Right ventricle myocardium inferior (tissue), 1 donor: ENCODE results near the gene VASN. TPM values are rescaled to one million over a fixed set of nuclear protein-coding genes. Genes with fewer than 3 reads are reported as not detected.

ENCODE experiments used
- ATAC-seq: fragments of 200-7000 bp; cut with Tn5 transposase; one replicate; pipeline ENCODE4 v1.9.1; 2020; ENCODE audit warnings: mild to moderate bottlenecking, moderate library complexity
- DNase-seq: peaks from one replicate; pipeline ENCODE4 v3.0.0; 2021; ENCODE audit errors: missing footprints
- intact Hi-C: fragments of 100-400 bp; cut with DNase I; formaldehyde crosslinking; loops from one replicate; pipeline ENCODE4 v1.11.0; 2022
- total RNA-seq: library from RNA; stranded (reverse); fragmentation: NEBNext Ultra II Directional; extraction: Animal tissue kit (Norgen Biotek cat#: 25700); gene quantifications from one replicate; pipeline ENCODE4 v1.2.1, GENCODE V29; 2021
- donor health status: DM: no; HTN: yes; CAD: no; lungs with severe emphysema.

VASN gene
- total RNA-seq, 1 donor from 2014 or later: 6.4 TPM

DNA sequence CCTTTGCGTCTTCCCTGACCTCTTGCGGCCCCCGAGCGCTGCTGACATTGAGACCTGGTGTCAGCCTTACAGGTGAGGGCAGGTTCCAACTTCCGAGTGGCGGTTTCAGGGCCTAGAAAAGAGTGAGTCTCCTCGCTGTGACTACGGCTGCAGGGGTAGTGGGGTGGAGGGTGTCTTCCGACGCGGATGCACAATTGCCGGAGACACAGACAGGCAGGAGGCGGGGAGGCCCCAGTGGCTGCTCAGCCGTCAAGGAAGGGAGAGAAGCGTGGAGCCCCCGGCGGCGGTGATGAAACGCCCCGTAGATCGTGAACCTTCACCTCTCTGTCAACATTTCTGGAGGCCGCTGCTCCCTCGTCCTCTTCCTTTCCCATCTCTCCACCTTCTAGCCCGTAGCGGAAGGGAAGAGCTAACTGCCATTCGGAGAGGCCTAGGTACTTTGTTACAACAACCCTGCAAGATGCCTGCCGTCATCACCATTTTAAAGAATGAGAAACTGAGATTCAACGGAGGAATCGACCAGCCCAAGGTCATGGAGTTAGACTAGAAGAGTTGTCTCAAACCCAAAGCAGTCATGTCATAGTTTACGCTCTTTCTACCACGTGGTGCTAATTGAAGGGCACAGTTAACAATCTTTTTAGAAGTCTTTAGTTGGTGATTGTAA is 54.5 kb downstream of the VASN start:
- no peak for DNase-seq
- ATAC-seq: no peak
- intact Hi-C loops: no loop called here

- intact Hi-C loops: no loop called here
- ATAC-seq: no peak
- no peak for DNase-seq
Measured at GRCh38 chr16:4426722-4427372, 55.2 kb downstream of the VASN start.

GRCh38 chr16:4428500-4428899 is 56.9 kb downstream of the VASN start:
- no peak for DNase-seq
- intact Hi-C loops: no loop called here
- ATAC-seq: no peak

DNA sequence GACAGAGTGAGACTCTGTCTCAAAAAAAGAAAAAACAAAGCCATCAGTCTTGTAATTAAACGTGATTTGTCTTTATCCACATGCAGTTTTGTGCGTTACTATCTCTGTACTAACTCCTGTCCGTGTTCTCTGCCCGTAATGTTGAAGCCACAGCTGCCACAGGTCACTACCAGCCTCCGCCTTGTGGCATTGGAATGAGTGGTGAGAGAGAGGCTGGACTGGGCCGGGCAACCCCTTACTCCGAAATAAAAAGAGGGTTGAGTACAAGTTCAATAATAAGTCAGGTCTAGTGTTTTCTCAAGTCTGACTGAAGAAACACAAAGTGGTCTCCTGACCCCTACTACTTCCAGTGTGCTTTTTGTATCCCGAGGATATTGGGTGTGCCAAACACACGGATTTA is 59.4 kb downstream of the VASN start:
- DNase-seq (no peak), ATAC-seq (no peak)
- intact Hi-C loops: no loop called here

Other genes with a start within 250 kb of the VASN start
- gene SRL, start 129.8 kb upstream of the VASN start, total RNA-seq: 419 TPM
- 4.4 TPM for gene TFAP4, start 98.8 kb upstream of the VASN start, total RNA-seq
- gene GLIS2, start 55.8 kb upstream of the VASN start, total RNA-seq: 16.0 TPM
- 73.4 TPM for gene PAM16, start 20.5 kb upstream of the VASN start, total RNA-seq
- 11.6 TPM for gene CORO7, start 44.7 kb downstream of the VASN start, total RNA-seq
- gene DNAJA3, start 54.0 kb downstream of the VASN start, total RNA-seq: 71.4 TPM
- 26.0 TPM for gene NMRAL1, start 102.8 kb downstream of the VASN start, total RNA-seq
- 126 TPM for gene HMOX2, start 104.5 kb downstream of the VASN start, total RNA-seq
- gene CDIP1, start 166.9 kb downstream of the VASN start, total RNA-seq: 46.3 TPM
- 0.05 TPM for gene C16orf96, start 184.5 kb downstream of the VASN start, total RNA-seq
- gene UBALD1, start 243.0 kb downstream of the VASN start, total RNA-seq: 26.2 TPM